Measurements from ENCODE around the gene SFXN5. TPM values are rescaled to one million over a fixed set of nuclear protein-coding genes. Genes with fewer than 3 reads are reported as not detected.

Gene SFXN5
- total RNA-seq, 6 experiments from 2014 or later, result 33.1 to 73.4 (median 56.6) TPM

GRCh38 chr2:72971036-72971435, 100.5 kb downstream of the SFXN5 start:
- 83% methylated on average over 1 of the region's 7 CpGs for WGBS (ENCODE audit: insufficient coverage, low coverage, low lambda C conversion rate, missing lambda C conversion rate)
- no peak for DNase-seq
- Histone ChIP-seq H3K9me3 (no peaks in the 10 kb centered on the region), H3K4me3 (no peak overlapping the region), H3K27me3 (no peaks in the 10 kb centered on the region), H3K4me1 (no peaks in the 10 kb centered on the region), H3K27ac (no peak overlapping the region), H3K36me3 (peaks cover 0 to 44% (median 7%) of the 10 kb centered on the region in 4 donors)
- TF ChIP-seq POLR2A (IDR thresholded peaks at IDR 0.05), result no peak
- TF ChIP-seq CTCF (IDR thresholded peaks at IDR 0.05), result no peak
- intact Hi-C loops (cut with DNase I), result no loop called here
- no peak for ATAC-seq

- ATAC-seq, result no peak
- no peaks in the 10 kb centered on the region for H3K27me3 ChIP-seq
- peaks cover 0 to 46% (median 7%) of the 10 kb centered on the region in 4 donors for H3K36me3 ChIP-seq
- H3K9me3 ChIP-seq, result no peaks in the 10 kb centered on the region
- no peak overlapping the region for H3K4me3 ChIP-seq
- intact Hi-C loops (cut with DNase I), result no loop called here
- DNase-seq, result no peak
- WGBS (ENCODE audit: insufficient coverage, low coverage, low lambda C conversion rate, missing lambda C conversion rate), result 83% methylated on average over 1 of the region's 4 CpGs
- H3K4me1 ChIP-seq, result no peaks in the 10 kb centered on the region
- H3K27ac ChIP-seq, result no peak overlapping the region
- TF ChIP-seq POLR2A (IDR thresholded peaks at IDR 0.05), result no peak
- TF ChIP-seq CTCF (IDR thresholded peaks at IDR 0.05), result no peak
Observed at GRCh38 chr2:72969706-72970105, 101.8 kb downstream of the SFXN5 start.

DNA sequence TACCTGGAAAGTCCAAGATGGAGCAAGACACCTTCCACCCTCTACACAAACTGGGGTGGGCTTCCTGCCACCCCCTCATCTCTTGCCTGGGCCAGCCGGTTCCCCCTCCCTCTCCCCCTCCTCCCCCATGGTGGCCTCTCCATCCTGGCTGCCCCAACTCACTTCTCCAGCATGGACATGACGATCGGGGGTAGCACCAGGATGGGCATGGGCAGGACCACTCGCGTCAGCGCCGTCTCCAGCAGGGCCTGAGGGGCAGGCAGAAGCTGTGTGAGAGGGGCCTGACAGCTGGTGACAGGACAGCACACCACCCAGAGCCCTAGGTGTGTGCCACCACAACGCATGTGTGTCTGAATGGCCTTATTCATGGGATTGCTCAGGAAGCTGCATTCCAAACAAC, 103.2 kb downstream of the SFXN5 start:
- no peak for ATAC-seq
- no peak overlapping the region for H3K4me3 ChIP-seq
- DNase-seq, result no peak
- peaks cover 0 to 51% (median 7%) of the 10 kb centered on the region in 4 donors for H3K36me3 ChIP-seq
- intact Hi-C loops (cut with DNase I), result no loop called here
- H3K27ac ChIP-seq, result no peak overlapping the region
- no peaks in the 10 kb centered on the region for H3K27me3 ChIP-seq
- H3K4me1 ChIP-seq, result no peaks in the 10 kb centered on the region
- no peaks in the 10 kb centered on the region for H3K9me3 ChIP-seq
- WGBS (ENCODE audit: insufficient coverage, low coverage, low lambda C conversion rate, missing lambda C conversion rate), result 96% methylated on average over 4 of the region's 8 CpGs
- no peak for TF ChIP-seq POLR2A (IDR thresholded peaks at IDR 0.05)
- no peak for TF ChIP-seq CTCF (IDR thresholded peaks at IDR 0.05)

- no peak for TF ChIP-seq CTCF (IDR thresholded peaks at IDR 0.05)
- TF ChIP-seq POLR2A (IDR thresholded peaks at IDR 0.05), result no peak
- no peak overlapping the region for H3K4me3 ChIP-seq
- no peaks in the 10 kb centered on the region for H3K27me3 ChIP-seq
- intact Hi-C loops (cut with DNase I), result no loop called here
- peaks cover 0 to 47% (median 4%) of the 10 kb centered on the region in 4 donors for H3K36me3 ChIP-seq
- no peak overlapping the region for H3K27ac ChIP-seq
- no peaks in the 10 kb centered on the region for H3K9me3 ChIP-seq
- ATAC-seq (no peak), DNase-seq (no peak)
- 100% methylated on average over 5 of the region's 14 CpGs for WGBS (ENCODE audit: insufficient coverage, low coverage, low lambda C conversion rate, missing lambda C conversion rate)
- no peaks in the 10 kb centered on the region for H3K4me1 ChIP-seq
Observed at GRCh38 chr2:72965770-72966450, 105.6 kb downstream of the SFXN5 start.

Data from right lobe of liver (tissue), 6 donors.